Hepatocyte (in vitro differentiated cells): Measurements from ENCODE around the gene RAD51AP2. TPM values are rescaled to one million over a fixed set of nuclear protein-coding genes. Genes with fewer than 3 reads are reported as not detected.
A peak's percentile ranks its signal among the peaks of the same experiment; 100 is the strongest.
"Not testable (repeated sequence)": the region's sequence is repeated elsewhere in the genome, so short reads cannot be mapped to it uniquely, and the experiment has no call there.

Experiments
- DNase-seq: peaks from one replicate; pipeline ENCODE4 v3.0.0-alpha.2; 2016; ENCODE audit warnings: low spot score
- H2AFZ ChIP-seq: fragments of 200-600 bp; sonication (generic); 2 replicates; pipeline ENCODE4 v1.6.0; 2016; ENCODE audit warnings: antibody characterized with exemption, mild to moderate bottlenecking
- H3K27ac ChIP-seq: fragments of 200-600 bp; sonication (generic); 2 replicates; pipeline ENCODE4 v1.5.1; 2016; ENCODE audit warnings: mild to moderate bottlenecking
- H3K27me3 ChIP-seq: fragments of 200-600 bp; sonication (generic); 2 replicates; pipeline ENCODE4 v1.6.1; 2016
- H3K36me3 ChIP-seq: fragments of 200-600 bp; sonication (generic); replicated peaks from 2 replicates; pipeline ENCODE4 v1.5.1; 2016; ENCODE audit warnings: low read depth; ENCODE audit not compliant: insufficient read depth
- H3K4me1 ChIP-seq: fragments of 200-600 bp; sonication (generic); 2 replicates; pipeline ENCODE4 v1.5.1; 2016; ENCODE audit warnings: mild to moderate bottlenecking, moderate library complexity; ENCODE audit not compliant: insufficient read depth
- H3K4me2 ChIP-seq: fragments of 200-600 bp; sonication (generic); 2 replicates; pipeline ENCODE4 v1.6.0; 2016
- H3K4me3 ChIP-seq: fragments of 200-600 bp; sonication (generic); 2 replicates; pipeline ENCODE4 v1.5.1; 2016; ENCODE audit warnings: mild to moderate bottlenecking
- H3K79me2 ChIP-seq: fragments of 200-600 bp; sonication (generic); 2 replicates; pipeline ENCODE4 v1.6.0; 2017; ENCODE audit warnings: mild to moderate bottlenecking
- H3K9me2 ChIP-seq: fragments of 200-600 bp; sonication (generic); replicated peaks from 2 replicates; pipeline ENCODE4 v1.6.0; 2017; ENCODE audit warnings: mild to moderate bottlenecking; ENCODE audit not compliant: insufficient read depth
- H3K9me3 ChIP-seq: fragments of 200-600 bp; sonication (generic); 2 replicates; pipeline ENCODE4 v1.5.1; 2016; ENCODE audit warnings: low read depth, mild to moderate bottlenecking
- H4K20me1 ChIP-seq: fragments of 200-600 bp; sonication (generic); 2 replicates; pipeline ENCODE4 v1.6.0; 2016; ENCODE audit warnings: mild to moderate bottlenecking; ENCODE audit not compliant: insufficient read depth, poor library complexity, severe bottlenecking
- EZH2 ChIP-seq: fragments of 200-600 bp; sonication (generic); IDR thresholded peaks from 2 replicates; pipeline ENCODE4 v1.6.1; 2016; ENCODE audit warnings: antibody characterized with exemption, mild to moderate bottlenecking, borderline replicate concordance
- EZH2phosphoT487 ChIP-seq: fragments of 200-600 bp; sonication (generic); IDR thresholded peaks from one replicate; pipeline ENCODE4 v1.6.1; 2018; ENCODE audit warnings: antibody characterized with exemption, mild to moderate bottlenecking, low read depth, moderate library complexity; ENCODE audit not compliant: unreplicated experiment, severe bottlenecking
- WGBS: methylation state at CpG from one replicate; pipeline ENCODE4 v1.1.6; 2016; ENCODE audit warnings: low lambda C conversion rate; ENCODE audit errors: missing lambda C conversion rate; 5-methylcytosine and 5-hydroxymethylcytosine counted together
- polyA plus RNA-seq: library from polyadenylated mRNA; unstranded; fragments of >200 nt; fragmentation: Nextera tagmentation; extraction: Ambion mirVana; gene quantifications from 2 replicates; pipeline ENCODE4 v1.2.1, GENCODE V29; 2016
- total RNA-seq: library from RNA; depleted of rRNA; stranded (reverse); fragments of >200 nt; gene quantifications from 2 replicates; pipeline ENCODE4 v1.2.3, GENCODE V29; 2014
- TF ChIP-seq, protein P1 (sequence below): fragments of 200-600 bp; sonication (generic); IDR thresholded peaks from 2 replicates; pipeline ENCODE4 v1.5.1; 2016; ENCODE audit warnings: antibody characterized with exemption, mild to moderate bottlenecking; ENCODE audit not compliant: poor library complexity

The RAD51AP2 gene
- 0.24 and 0.40 TPM in 2 replicates for total RNA-seq
- 0.21 and 0.35 TPM in 2 replicates for polyA plus RNA-seq

DNA sequence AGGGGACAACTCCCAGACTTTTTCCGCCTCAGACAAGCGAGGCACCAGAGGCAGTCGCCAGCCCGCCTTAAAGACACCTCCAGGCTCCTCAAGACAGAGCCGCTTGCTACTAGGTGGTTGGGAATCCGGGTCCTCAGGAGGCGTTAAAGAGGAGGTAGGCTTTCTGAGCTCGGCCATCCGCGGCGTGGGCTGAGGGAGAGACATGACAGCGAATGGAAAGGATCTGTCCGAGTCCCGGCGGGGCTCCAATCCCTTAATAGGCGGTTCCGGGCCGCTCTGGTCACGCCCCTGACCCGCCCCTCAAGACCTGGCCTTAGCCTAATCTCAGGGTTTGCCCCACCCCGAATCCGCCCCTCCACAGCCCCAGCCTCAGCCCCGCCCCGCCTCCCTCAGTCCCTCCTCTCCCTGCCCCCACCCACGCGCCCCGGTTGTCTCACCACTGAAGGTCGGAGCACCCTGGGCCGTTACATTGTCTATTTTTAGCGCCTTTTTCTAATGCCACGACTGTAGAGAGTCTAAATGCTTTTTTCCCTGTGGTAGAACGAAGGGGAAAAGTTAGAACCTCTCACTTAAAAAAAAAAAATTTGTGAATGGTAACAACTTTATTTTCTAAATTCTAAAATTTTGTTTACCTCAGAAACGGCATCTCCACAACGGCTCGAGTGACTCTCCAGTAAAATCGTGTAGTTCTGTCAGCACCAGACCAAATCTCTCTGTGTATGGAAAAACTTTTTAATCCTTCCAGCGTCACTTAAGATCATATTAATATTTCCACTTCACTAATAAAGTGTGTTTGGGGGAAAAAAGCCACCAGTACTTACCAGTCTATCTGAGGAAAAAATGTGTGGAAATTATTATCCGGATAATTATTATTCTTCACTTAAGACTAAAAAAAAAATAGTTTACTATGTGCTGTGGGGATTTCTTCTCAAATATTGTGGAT is at the start of gene RAD51AP2:
RAD51AP2 (minus strand) TSS at position 229 of the 943 bp plus-strand sequence; CDS start at position 204, 25 bp downstream.
- peak; percentile 89 for DNase-seq
- WGBS: 5% methylated on average over 32 of the region's 38 CpGs
- Histone ChIP-seq H2AFZ (peak within 1 kb of the TSS; percentile 93), H3K9me2 (no peaks in the 10 kb centered on the region), H3K79me2 (no peaks in the 10 kb centered on the region), H3K4me1 (peaks cover 4% of the 10 kb centered on the region), H3K4me2 (peak within 1 kb of the TSS; percentile 92), H4K20me1 (no peaks in the 10 kb centered on the region), H3K4me3 (peak within 1 kb of the TSS; percentile 50), H3K27me3 (no peaks in the 10 kb centered on the region), H3K27ac (peak within 1 kb of the TSS; percentile 59), H3K36me3 (no peaks in the 10 kb centered on the region), H3K9me3 (no peaks in the 10 kb centered on the region)
- TF ChIP-seq EZH2phosphoT487 (no peak), EZH2 (no peak)
- TF ChIP-seq, protein P1, sequence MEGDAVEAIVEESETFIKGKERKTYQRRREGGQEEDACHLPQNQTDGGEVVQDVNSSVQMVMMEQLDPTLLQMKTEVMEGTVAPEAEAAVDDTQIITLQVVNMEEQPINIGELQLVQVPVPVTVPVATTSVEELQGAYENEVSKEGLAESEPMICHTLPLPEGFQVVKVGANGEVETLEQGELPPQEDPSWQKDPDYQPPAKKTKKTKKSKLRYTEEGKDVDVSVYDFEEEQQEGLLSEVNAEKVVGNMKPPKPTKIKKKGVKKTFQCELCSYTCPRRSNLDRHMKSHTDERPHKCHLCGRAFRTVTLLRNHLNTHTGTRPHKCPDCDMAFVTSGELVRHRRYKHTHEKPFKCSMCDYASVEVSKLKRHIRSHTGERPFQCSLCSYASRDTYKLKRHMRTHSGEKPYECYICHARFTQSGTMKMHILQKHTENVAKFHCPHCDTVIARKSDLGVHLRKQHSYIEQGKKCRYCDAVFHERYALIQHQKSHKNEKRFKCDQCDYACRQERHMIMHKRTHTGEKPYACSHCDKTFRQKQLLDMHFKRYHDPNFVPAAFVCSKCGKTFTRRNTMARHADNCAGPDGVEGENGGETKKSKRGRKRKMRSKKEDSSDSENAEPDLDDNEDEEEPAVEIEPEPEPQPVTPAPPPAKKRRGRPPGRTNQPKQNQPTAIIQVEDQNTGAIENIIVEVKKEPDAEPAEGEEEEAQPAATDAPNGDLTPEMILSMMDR: no peak

DNA sequence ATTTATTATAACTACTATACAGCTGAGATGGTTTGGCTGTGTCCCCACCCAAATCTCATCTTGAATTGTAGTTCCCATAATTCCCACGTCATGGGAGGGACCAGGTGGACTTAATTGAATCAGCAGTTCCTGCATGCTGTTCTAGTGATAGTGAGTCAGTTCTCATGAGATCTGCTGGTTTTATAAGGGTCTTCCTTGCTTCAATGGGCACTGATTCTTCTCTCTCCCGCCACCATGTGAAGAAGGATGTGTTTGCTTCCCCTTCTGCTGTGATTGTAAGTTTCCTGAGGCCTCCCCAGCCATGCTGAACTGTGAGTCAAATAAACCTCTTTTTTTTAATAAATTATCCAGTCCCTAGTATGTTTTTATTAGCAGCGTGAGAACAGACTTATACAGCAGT is 47.5 kb upstream of the RAD51AP2 start:
- DNase-seq, H3K4me1 ChIP-seq, H3K9me2 ChIP-seq, H3K79me2 ChIP-seq, H3K4me3 ChIP-seq, H4K20me1 ChIP-seq, H3K27me3 ChIP-seq, H3K9me3 ChIP-seq, H3K27ac ChIP-seq, H3K4me2 ChIP-seq, H2AFZ ChIP-seq, H3K36me3 ChIP-seq: not testable (repeated sequence)
- WGBS: 92% methylated on average over 3 of the region's 3 CpGs

DNA sequence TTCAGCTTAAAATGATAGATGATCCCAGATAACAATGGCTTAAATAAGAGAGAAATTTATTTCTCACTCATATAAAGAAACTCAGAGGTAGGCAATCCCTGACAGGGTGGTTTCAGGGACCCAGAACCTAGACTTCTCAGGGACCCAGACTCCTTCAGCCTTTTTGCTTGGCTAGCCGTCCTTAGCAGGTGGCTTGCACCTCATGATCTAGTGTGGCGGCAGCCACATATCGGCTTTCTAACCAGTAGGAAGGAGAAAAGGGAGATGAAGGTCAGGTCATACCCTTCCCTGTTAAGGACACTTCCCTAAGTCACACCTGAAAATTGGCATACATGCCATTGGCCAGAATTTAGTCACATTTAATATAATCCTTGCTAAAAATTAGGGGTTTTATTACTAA is 40.6 kb upstream of the RAD51AP2 start:
- H3K9me3 ChIP-seq: no peaks in the 10 kb centered on the region
- no peaks in the 10 kb centered on the region for H3K79me2 ChIP-seq
- no peak overlapping the region for H3K4me2 ChIP-seq
- no peak overlapping the region for H3K27ac ChIP-seq
- TF ChIP-seq, protein P1: no peak
- TF ChIP-seq EZH2 (no peak), EZH2phosphoT487 (no peak)
- H2AFZ ChIP-seq: no peak overlapping the region
- no peak overlapping the region for H3K4me3 ChIP-seq
- no peaks in the 10 kb centered on the region for H3K9me2 ChIP-seq
- H3K4me1 ChIP-seq: no peaks in the 10 kb centered on the region
- 94% methylated on average over 3 of the region's 3 CpGs for WGBS
- DNase-seq: no peak
- H4K20me1 ChIP-seq: no peaks in the 10 kb centered on the region
- no peaks in the 10 kb centered on the region for H3K36me3 ChIP-seq
- H3K27me3 ChIP-seq: no peaks in the 10 kb centered on the region

DNA sequence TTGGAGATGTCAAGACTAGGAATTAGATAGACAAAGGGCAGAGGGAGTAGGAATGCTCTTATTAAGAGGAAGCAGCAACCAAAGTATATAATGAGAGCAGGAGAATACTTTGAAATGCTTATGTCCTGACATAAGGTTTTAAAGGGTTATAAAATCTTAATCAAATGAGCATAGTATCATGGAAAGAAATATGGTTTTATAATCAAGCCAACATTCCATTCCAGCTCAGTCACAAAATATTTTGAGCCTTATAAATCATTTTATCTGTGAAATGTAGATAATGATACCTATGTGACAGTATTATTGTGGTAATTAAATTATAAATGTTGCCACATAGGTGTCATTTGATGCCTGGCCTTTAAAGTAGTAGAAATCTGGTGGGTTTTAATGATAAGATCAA is 39.8 kb upstream of the RAD51AP2 start:
- Histone ChIP-seq H4K20me1 (no peaks in the 10 kb centered on the region), H3K4me2 (no peak overlapping the region), H2AFZ (no peak overlapping the region), H3K4me1 (no peaks in the 10 kb centered on the region), H3K9me3 (no peaks in the 10 kb centered on the region), H3K9me2 (no peaks in the 10 kb centered on the region), H3K27me3 (no peaks in the 10 kb centered on the region), H3K79me2 (no peaks in the 10 kb centered on the region), H3K36me3 (no peaks in the 10 kb centered on the region), H3K27ac (peak overlapping the region; percentile 36), H3K4me3 (no peak overlapping the region)
- TF ChIP-seq, protein P1: no peak
- TF ChIP-seq EZH2phosphoT487: no peak
- TF ChIP-seq EZH2: no peak
- DNase-seq: no peak
